GM12864 (cell line): ENCODE data around the gene CDH23.

ENCODE experiments used
- DNase-seq: peaks from one replicate; pipeline ENCODE4 v3.0.0-alpha.2; 2011; ENCODE audit warnings: low read depth
- H3K4me3 ChIP-seq: 2 replicates; pipeline ENCODE4 v1.5.1; 2011; ENCODE audit warnings: mild to moderate bottlenecking, low read depth, low read length, control low read depth
- TF ChIP-seq, protein P1 (sequence below): IDR thresholded peaks from 2 replicates; pipeline ENCODE4 v1.5.1; 2011; ENCODE audit warnings: low read depth, mild to moderate bottlenecking, moderate library complexity, low read length, control low read depth, inconsistent platforms; ENCODE audit errors: missing control alignments

The CDH23 gene

DNA sequence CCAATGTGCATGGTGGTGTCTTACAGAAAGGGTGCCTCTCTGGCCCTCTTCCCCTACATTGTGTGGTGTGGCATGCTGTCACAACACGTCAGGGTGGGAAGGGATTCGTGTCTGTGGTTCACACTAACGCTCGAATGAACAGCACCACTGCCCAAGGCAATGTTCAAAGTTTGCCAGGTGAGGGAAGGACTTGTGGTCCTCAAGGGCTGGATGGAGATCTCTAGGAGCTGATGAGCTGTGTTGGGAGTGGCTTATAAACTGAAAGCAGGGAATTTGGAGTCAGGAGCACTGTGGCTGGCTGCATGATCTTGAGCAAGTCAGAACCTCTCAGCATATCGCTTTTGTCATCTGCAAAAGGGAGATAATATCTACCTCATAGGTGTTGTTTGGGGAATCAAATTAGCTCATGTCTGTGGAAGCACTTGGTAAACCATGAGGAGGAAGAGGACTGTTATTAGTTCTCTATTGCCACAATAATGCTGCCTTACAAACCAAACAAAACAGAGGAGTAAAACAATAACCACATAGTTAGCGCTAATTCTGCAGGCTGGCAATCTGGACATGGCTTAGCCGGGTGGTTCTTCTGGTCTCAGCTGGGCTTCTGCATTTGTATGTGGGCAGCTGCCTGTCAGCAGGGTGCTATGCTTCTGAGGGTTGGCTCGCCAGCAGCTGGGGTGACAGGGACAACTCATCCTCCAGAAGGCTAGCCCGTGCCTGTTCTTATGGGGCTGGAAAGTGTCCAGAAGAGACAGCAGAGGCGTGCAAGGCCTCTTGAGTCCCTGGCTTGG, 345.8 kb downstream of the CDH23 start:
- no peak for DNase-seq
- TF ChIP-seq, protein P1, sequence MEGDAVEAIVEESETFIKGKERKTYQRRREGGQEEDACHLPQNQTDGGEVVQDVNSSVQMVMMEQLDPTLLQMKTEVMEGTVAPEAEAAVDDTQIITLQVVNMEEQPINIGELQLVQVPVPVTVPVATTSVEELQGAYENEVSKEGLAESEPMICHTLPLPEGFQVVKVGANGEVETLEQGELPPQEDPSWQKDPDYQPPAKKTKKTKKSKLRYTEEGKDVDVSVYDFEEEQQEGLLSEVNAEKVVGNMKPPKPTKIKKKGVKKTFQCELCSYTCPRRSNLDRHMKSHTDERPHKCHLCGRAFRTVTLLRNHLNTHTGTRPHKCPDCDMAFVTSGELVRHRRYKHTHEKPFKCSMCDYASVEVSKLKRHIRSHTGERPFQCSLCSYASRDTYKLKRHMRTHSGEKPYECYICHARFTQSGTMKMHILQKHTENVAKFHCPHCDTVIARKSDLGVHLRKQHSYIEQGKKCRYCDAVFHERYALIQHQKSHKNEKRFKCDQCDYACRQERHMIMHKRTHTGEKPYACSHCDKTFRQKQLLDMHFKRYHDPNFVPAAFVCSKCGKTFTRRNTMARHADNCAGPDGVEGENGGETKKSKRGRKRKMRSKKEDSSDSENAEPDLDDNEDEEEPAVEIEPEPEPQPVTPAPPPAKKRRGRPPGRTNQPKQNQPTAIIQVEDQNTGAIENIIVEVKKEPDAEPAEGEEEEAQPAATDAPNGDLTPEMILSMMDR, result no peak
- H3K4me3 ChIP-seq, result no peak overlapping the region

DNA sequence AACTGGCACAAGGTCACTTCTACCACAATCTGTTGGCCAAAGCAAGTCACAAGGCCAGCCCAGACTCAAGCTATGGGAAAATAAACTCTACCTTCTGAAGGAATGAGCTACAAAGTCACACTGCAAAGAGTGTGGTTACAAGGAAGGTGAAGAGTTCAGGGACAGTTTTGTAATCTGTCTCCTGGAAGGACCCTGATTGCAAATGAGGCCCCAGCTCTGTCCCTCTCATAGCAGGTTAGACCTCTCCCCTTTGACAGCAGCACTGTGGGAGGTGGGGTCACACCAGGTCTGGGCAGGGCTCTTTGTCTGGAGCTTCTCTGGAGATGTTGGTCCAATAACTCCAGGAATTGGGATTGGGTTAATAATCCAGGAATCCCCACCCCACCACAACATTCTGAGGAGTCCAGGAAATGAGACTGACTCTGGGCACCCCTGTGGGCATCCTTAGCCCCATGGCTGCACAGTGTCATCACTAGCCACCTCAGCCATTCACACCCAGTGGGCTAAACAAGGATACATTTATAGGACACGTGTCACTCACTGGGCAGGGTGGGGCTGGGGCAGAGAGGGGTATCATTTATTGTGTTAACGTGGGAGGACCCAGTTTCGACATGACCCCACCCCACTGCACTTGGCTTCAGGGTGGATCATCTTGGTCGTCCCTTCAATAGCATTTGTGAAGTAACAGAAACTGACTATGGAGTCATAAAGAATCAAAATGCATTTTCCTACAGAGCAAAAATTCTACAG, 346.5 kb downstream of the CDH23 start:
- DNase-seq, result no peak
- TF ChIP-seq, protein P1, result no peak

DNA sequence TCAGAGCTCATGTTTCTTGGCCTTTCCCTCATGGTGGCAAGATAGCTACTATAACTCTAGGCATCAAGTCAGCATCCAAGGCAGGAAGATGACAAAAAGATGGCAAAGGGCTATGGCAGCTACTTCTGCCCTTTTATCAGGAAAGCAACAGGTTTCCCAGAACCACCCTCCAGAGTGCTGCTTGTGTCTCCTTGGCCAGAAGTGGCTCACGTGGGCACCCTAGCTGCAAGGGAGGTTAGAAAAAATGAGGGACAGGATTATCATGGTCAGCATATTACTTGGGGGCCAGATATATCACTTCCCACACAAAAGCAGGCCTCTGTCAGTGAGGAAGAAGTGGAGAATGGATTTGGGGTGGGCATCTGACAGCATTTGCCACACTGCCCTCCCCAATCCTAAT, 347.1 kb downstream of the CDH23 start:
- no peak for DNase-seq
- H3K4me3 ChIP-seq, result no peak overlapping the region
- TF ChIP-seq, protein P1, result no peak

More for the DNA sequence above, 346.5 kb downstream of the CDH23 start:
- H3K4me3 ChIP-seq, result no peak overlapping the region

DNA sequence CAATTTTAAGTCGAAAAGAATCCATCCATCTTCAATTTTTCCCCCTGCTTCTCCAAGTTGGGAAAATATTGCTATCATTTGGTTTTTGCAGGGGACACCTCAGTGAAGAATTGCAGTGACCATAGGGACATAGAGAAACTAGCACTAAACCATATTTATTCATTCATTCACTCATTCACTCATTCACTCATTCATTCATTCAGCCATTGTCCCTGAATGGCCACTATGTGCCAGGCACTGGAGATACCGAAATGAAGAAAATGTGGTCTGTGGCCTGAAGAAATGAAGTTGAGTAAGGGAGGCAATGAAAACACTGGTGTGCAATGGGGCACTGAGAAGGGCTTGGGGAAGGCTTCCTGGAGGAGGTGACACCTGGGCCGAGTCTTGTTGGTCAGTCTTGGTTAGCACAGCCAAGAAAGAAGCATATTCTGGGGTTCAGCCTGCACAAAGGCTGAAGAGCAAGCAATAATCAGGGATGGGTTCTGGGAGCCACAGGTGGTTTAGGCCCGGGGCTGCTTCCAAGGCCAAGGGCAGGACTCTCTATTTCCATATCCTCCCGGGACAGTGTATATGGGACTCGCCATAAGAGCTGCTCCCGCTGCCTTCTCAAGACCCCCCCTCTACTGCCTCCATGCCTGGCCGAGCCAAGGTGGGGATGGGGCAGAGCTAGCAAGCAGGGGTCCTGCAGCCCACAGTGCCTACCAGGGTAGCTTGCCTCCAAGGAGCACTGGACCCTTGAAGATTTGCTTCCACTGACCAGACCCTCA, 348.4 kb downstream of the CDH23 start:
- no peak overlapping the region for H3K4me3 ChIP-seq
- TF ChIP-seq, protein P1, result no peak
- no peak for DNase-seq

DNA sequence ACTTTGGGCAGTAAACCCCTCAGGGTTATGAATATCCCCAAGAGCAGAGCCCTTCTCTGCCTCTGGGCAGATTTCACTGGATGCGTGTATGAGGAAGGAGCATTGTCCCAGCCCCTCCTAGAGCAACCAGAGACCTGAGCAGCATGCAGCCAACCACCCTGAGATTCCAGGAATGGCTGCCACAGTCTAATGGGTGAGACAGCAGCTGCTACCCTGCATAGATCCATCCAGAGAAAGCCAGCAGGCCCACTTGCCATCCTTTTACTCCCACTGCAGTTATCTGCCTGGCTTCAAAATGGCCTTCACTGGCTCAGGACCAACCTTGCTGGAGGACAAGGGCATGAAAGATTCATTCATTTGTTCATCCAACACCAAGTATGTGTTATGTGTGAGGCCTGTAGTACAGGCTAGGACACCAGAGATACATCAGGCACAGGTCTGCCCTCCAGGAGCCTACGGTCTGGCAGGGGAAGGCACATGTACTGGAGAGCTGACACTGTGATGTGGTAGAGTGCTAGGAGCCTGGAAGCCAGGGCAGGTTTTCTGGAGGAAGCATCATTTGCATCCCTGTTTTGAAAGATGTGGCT, 349.0 kb downstream of the CDH23 start:
- H3K4me3 ChIP-seq, result no peak overlapping the region
- TF ChIP-seq, protein P1, result no peak
- DNase-seq, result no peak

DNA sequence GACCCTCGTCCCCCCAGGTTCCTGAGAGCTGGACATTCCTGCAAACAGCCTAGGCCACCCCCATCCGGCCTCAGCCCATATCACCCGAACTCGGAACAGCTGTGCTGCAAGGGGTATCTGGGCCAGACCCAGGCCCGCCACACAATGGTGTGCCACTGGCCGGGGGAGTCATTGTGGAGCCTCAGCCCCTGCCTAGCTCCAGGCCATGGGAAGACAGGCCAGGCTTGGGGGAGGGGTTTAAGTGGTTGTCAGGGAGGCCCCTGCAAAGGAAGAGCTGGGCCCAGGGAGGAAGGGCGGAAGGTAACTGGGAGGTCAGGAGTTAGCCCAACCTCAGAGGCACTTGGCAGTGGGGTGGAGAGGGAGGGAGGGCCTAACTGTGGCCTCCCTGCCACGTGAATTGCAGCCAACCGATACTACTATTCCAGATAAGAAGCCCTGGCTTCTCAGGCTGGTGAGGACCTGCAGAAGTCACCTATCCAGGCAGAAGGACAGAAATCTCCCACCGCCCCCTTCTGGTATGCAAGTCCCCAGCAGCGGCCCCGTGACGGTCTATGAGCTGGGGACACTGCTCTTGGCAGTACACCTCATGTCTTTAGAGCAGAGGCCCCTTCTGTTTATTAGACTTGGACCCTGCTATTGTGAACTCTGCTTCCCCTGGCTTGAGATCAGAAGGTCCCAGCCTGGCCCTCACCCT, 349.8 kb downstream of the CDH23 start:
- no peak overlapping the region for H3K4me3 ChIP-seq
- no peak for DNase-seq
- TF ChIP-seq, protein P1, result no peak
